Nephron progenitor cell (in vitro differentiated cells): ENCODE results near the gene ITPK1.
A peak's percentile ranks its signal among the peaks of the same experiment; 100 is the strongest.

Source experiments
- DNase-seq: peaks from one replicate; pipeline ENCODE4 v3.0.0; 2021
- H3K27ac Mint-ChIP-seq: 2 replicates; pipeline ENCODE4 v1.8.0; 2021; ENCODE audit warnings: mild to moderate bottlenecking, moderate library complexity, mixed read lengths
- H3K27me3 Mint-ChIP-seq: 2 replicates; pipeline ENCODE4 v1.8.0; 2021; ENCODE audit warnings: mild to moderate bottlenecking, low read depth, mixed read lengths; ENCODE audit not compliant: poor library complexity
- H3K36me3 Mint-ChIP-seq: 2 replicates; pipeline ENCODE4 v1.8.0; 2021; ENCODE audit warnings: low read depth, mixed read lengths
- H3K4me1 Mint-ChIP-seq: 2 replicates; pipeline ENCODE4 v1.8.0; 2021; ENCODE audit warnings: mixed read lengths
- H3K4me3 Mint-ChIP-seq: 2 replicates; pipeline ENCODE4 v1.8.0; 2021; ENCODE audit warnings: mild to moderate bottlenecking, moderate library complexity, mixed read lengths
- H3K9me3 Mint-ChIP-seq: 2 replicates; pipeline ENCODE4 v1.8.0; 2021; ENCODE audit warnings: mild to moderate bottlenecking, moderate library complexity, mixed read lengths
- CTCF ChIP-seq: fragments of 200-600 bp; sonication (generic); IDR thresholded peaks from 2 replicates; pipeline ENCODE4 v1.5.0; 2021; ENCODE audit warnings: antibody characterized with exemption

The ITPK1 gene

GRCh38 chr14:93046705-93047050 is 69.0 kb downstream of the ITPK1 start:
- Mint-ChIP-seq H3K27me3 (peaks cover 19% of the 10 kb centered on the region), H3K4me3 (no peak overlapping the region), H3K36me3 (no peaks in the 10 kb centered on the region), H3K27ac (no peak overlapping the region), H3K9me3 (no peaks in the 10 kb centered on the region), H3K4me1 (peaks cover 73% of the 10 kb centered on the region)
- DNase-seq, result no peak
- TF ChIP-seq CTCF, result no peak

GRCh38 chr14:93045965-93046704 is 69.6 kb downstream of the ITPK1 start:
- Mint-ChIP-seq H3K9me3 (no peaks in the 10 kb centered on the region), H3K27ac (no peak overlapping the region), H3K4me1 (peaks cover 73% of the 10 kb centered on the region), H3K36me3 (no peaks in the 10 kb centered on the region), H3K27me3 (peaks cover 19% of the 10 kb centered on the region), H3K4me3 (no peak overlapping the region)
- TF ChIP-seq CTCF, result no peak
- DNase-seq, result no peak

- no peak for DNase-seq
- Mint-ChIP-seq H3K9me3 (no peaks in the 10 kb centered on the region), H3K27me3 (peaks cover 18% of the 10 kb centered on the region), H3K36me3 (no peaks in the 10 kb centered on the region), H3K27ac (peak overlapping the region; percentile 91), H3K4me3 (peak overlapping the region; percentile 54), H3K4me1 (peaks cover 73% of the 10 kb centered on the region)
- TF ChIP-seq CTCF, result no peak
These were observed 70.5 kb downstream of the ITPK1 start for GRCh38 chr14:93045211-93045674.

GRCh38 chr14:93044556-93044955 is 71.2 kb downstream of the ITPK1 start:
- no peak for DNase-seq
- no peaks in the 10 kb centered on the region for H3K36me3 Mint-ChIP-seq
- no peak overlapping the region for H3K27ac Mint-ChIP-seq
- no peak overlapping the region for H3K4me3 Mint-ChIP-seq
- no peak for TF ChIP-seq CTCF
- peaks cover 66% of the 10 kb centered on the region for H3K4me1 Mint-ChIP-seq
- H3K9me3 Mint-ChIP-seq, result no peaks in the 10 kb centered on the region
- H3K27me3 Mint-ChIP-seq, result peaks cover 16% of the 10 kb centered on the region

GRCh38 chr14:93044121-93044520 is 71.6 kb downstream of the ITPK1 start:
- H3K4me3 Mint-ChIP-seq, result no peak overlapping the region
- TF ChIP-seq CTCF, result no peak
- H3K36me3 Mint-ChIP-seq, result no peaks in the 10 kb centered on the region
- DNase-seq, result no peak
- no peaks in the 10 kb centered on the region for H3K9me3 Mint-ChIP-seq
- H3K27me3 Mint-ChIP-seq, result peaks cover 14% of the 10 kb centered on the region
- no peak overlapping the region for H3K27ac Mint-ChIP-seq
- peaks cover 64% of the 10 kb centered on the region for H3K4me1 Mint-ChIP-seq
